8988T (cell line): ENCODE data around the gene CTDSPL.
A peak's percentile ranks its signal among the peaks of the same experiment; 100 is the strongest.

ENCODE experiments used
- DNase-seq: peaks from one replicate; pipeline ENCODE4 v3.0.0; 2011

The CTDSPL gene

GRCh38 chr3:37853691-37854413 lies 7.8 kb upstream of the CTDSPL start:
- no peak for DNase-seq

GRCh38 chr3:37855363-37855970 lies 6.2 kb upstream of the CTDSPL start:
- DNase-seq, result peak; percentile 69

- DNase-seq, result no peak
Observed at GRCh38 chr3:37856381-37856780, 5.3 kb upstream of the CTDSPL start.

GRCh38 chr3:37858742-37859141 lies 2.9 kb upstream of the CTDSPL start:
- no peak for DNase-seq

GRCh38 chr3:37859354-37859753 lies 2.3 kb upstream of the CTDSPL start:
- DNase-seq, result no peak

- DNase-seq, result no peak
Observed at GRCh38 chr3:37859908-37860199, 1.8 kb upstream of the CTDSPL start.

- no peak for DNase-seq
Observed at GRCh38 chr3:37862219-37862902, 681 bp downstream of the CTDSPL start.

GRCh38 chr3:37862903-37863815 lies 1.5 kb downstream of the CTDSPL start:
- peak; percentile 17 for DNase-seq

- peak; percentile 32 for DNase-seq
Observed at GRCh38 chr3:37863949-37864822, 2.5 kb downstream of the CTDSPL start.

GRCh38 chr3:37864904-37865303 lies 3.2 kb downstream of the CTDSPL start:
- peak; percentile 50 for DNase-seq

GRCh38 chr3:37867144-37867543 lies 5.5 kb downstream of the CTDSPL start:
- no peak for DNase-seq

- DNase-seq, result no peak
Observed at GRCh38 chr3:37871858-37872257, 10.2 kb downstream of the CTDSPL start.

GRCh38 chr3:37872413-37873160 lies 10.9 kb downstream of the CTDSPL start:
- no peak for DNase-seq

- DNase-seq, result no peak
Observed at GRCh38 chr3:37876279-37876678, 14.6 kb downstream of the CTDSPL start.

- no peak for DNase-seq
Observed at GRCh38 chr3:37882711-37883110, 21.0 kb downstream of the CTDSPL start.

- DNase-seq, result no peak
Observed at GRCh38 chr3:37885814-37886213, 24.1 kb downstream of the CTDSPL start.

GRCh38 chr3:37886395-37886794 lies 24.7 kb downstream of the CTDSPL start:
- no peak for DNase-seq

- no peak for DNase-seq
Observed at GRCh38 chr3:37887062-37887461, 25.4 kb downstream of the CTDSPL start.

- DNase-seq, result no peak
Observed at GRCh38 chr3:37887824-37888223, 26.1 kb downstream of the CTDSPL start.

GRCh38 chr3:37888421-37888820 lies 26.7 kb downstream of the CTDSPL start:
- DNase-seq, result no peak

- DNase-seq, result no peak
Observed at GRCh38 chr3:37890522-37890921, 28.8 kb downstream of the CTDSPL start.

GRCh38 chr3:37891227-37891626 lies 29.5 kb downstream of the CTDSPL start:
- no peak for DNase-seq
